HEK293T (cell line): Measurements from ENCODE around the gene PRDM16.

Experiments
- BHLHE40 ChIP-seq: fragments of 450-650 bp; IDR thresholded peaks from 2 replicates; pipeline ENCODE4 v1.6.1; 2016; ENCODE audit warnings: mild to moderate bottlenecking, moderate library complexity, borderline replicate concordance
- CTBP1 ChIP-seq: fragments of 450-650 bp; IDR thresholded peaks from 2 replicates; pipeline ENCODE4 v1.6.1; 2016; ENCODE audit warnings: borderline replicate concordance
- FOXM1 ChIP-seq: fragments of 450-650 bp; IDR thresholded peaks from 2 replicates; pipeline ENCODE4 v1.6.1; 2017; ENCODE audit warnings: mild to moderate bottlenecking, borderline replicate concordance
- HDGF ChIP-seq: fragments of 450-650 bp; IDR thresholded peaks from 2 replicates; pipeline ENCODE4 v1.6.1; 2017; ENCODE audit warnings: antibody characterized with exemption, borderline replicate concordance
- SP1 ChIP-seq: fragments of 450-650 bp; IDR thresholded peaks from 2 replicates; pipeline ENCODE4 v1.6.1; 2017
- SUZ12 ChIP-seq: fragments of 450-650 bp; IDR thresholded peaks from 2 replicates; pipeline ENCODE4 v1.6.1; 2016; ENCODE audit warnings: mild to moderate bottlenecking
- TARDBP ChIP-seq: fragments of 450-650 bp; IDR thresholded peaks from 2 replicates; pipeline ENCODE4 v1.6.1; 2016

- TF ChIP-seq CTBP1 (no peak), SUZ12 (no peak), SP1 (no peak), FOXM1 (no peak), HDGF (no peak), BHLHE40 (no peak), TARDBP (no peak)
These were observed 332.7 kb downstream of the PRDM16 start for GRCh38 chr1:3401585-3402257.
